Activated CD8-positive, alpha-beta T cell treated with anti-CD3 and anti-CD28 coated beads for 36 hours (primary cell): ENCODE results near the gene METTL1. TPM values are rescaled to one million over a fixed set of nuclear protein-coding genes. Genes with fewer than 3 reads are reported as not detected.
A peak's percentile ranks its signal among the peaks of the same experiment; 100 is the strongest.

Experiments used
- ATAC-seq: fragments of 200-7000 bp; cut with Tn5 transposase; one replicate; pipeline ENCODE4 v1.10.0; 2021; ENCODE audit warnings: mild to moderate bottlenecking, moderate library complexity
- CTCF ChIA-PET: fragments of 350-600 bp; sonication (Branson Sonifier 250); formaldehyde crosslinking; loops from one replicate; lab custom pipeline; 2021; ENCODE audit warnings: antibody characterized with exemption; lab: Charles Lee
- POLR2A ChIA-PET: fragments of 350-600 bp; sonication (Branson Sonifier 250); formaldehyde crosslinking; loops from one replicate; lab custom pipeline; 2021; ENCODE audit warnings: antibody characterized with exemption; lab: Charles Lee
- DNase-seq: peaks from one replicate; pipeline ENCODE4 v3.0.0-alpha.2; 2020
- H3K27ac Mint-ChIP-seq: one replicate; pipeline ENCODE4 v1.8.0; 2021; ENCODE audit warnings: mild to moderate bottlenecking, mixed read lengths
- H3K27me3 Mint-ChIP-seq: one replicate; pipeline ENCODE4 v1.8.0; 2021; ENCODE audit warnings: mixed read lengths
- H3K36me3 Mint-ChIP-seq: one replicate; pipeline ENCODE4 v1.8.0; 2021; ENCODE audit warnings: low read depth, mixed read lengths
- H3K4me1 Mint-ChIP-seq: one replicate; pipeline ENCODE4 v1.8.0; 2021; ENCODE audit warnings: low read depth, mixed read lengths
- H3K4me3 Mint-ChIP-seq: one replicate; pipeline ENCODE4 v1.8.0; 2021; ENCODE audit warnings: mild to moderate bottlenecking, moderate library complexity, mixed read lengths
- H3K9me3 Mint-ChIP-seq: one replicate; pipeline ENCODE4 v1.8.0; 2021; ENCODE audit warnings: mixed read lengths
- CTCF ChIP-seq: fragments of 200-600 bp; IDR thresholded peaks from one replicate; pipeline ENCODE4 v1.8.0; 2022; ENCODE audit warnings: antibody characterized with exemption, mild to moderate bottlenecking
- intact Hi-C: fragments of 100-400 bp; cut with micrococcal nuclease; formaldehyde crosslinking; loops from one replicate; pipeline ENCODE4 v1.10.0; 2022
- total RNA-seq, 2 experiments: library from RNA; stranded (reverse); gene quantifications; one replicate each; pipeline ENCODE4 v1.2.3, GENCODE V29; 2021

Gene METTL1
- total RNA-seq, 2 experiments from 2014 or later, result 29.6 to 34.1 TPM

GRCh38 chr12:57797933-57798332 is 26.0 kb upstream of the METTL1 start:
- no peaks in the 10 kb centered on the region for H3K27me3 Mint-ChIP-seq
- ChIA-PET CTCF (interaction anchor here (1.1 to 9.5 kb wide), 3 partner anchors 9 to 106 kb away, joined by 3 to 124 read pairs (median 7); partner anchors contain the start of gene TSFM), POLR2A (interaction anchor here (1.1 to 1.6 kb wide), 3 partner anchors 12 to 30 kb away, joined by 3 to 6 read pairs (median 4); partner anchors contain the start of genes CYP27B1 and TSFM)
- ATAC-seq (no peak), DNase-seq (no peak)
- no peak for TF ChIP-seq CTCF
- H3K9me3 Mint-ChIP-seq, result no peaks in the 10 kb centered on the region
- intact Hi-C loops, result no loop called here
- H3K27ac Mint-ChIP-seq, result peak overlapping the region; percentile 37
- H3K36me3 Mint-ChIP-seq, result peaks cover 29% of the 10 kb centered on the region
- H3K4me1 Mint-ChIP-seq, result peaks cover 13% of the 10 kb centered on the region
- no peak overlapping the region for H3K4me3 Mint-ChIP-seq

DNA sequence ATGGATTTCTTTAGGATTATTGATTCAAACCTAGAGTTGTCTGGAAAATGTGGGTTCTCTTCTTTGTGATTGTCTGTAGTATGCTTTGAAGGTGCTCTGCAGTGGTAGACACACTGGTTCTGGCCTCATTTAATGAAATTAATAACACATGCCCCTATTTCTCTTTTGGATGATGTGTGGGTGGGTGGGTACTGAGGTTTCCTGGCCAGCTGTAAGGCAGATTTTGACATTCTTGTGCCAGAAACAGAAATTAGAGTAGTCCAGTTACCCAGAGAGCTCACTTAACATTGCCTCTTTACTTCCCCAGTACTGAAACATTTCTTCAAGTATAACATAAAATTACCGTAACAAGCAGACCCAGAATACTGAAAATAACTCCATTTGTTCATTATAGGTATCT is 25.1 kb upstream of the METTL1 start:
- no peak for TF ChIP-seq CTCF
- Mint-ChIP-seq H3K4me1 (peaks cover 14% of the 10 kb centered on the region), H3K27ac (peak overlapping the region; percentile 36), H3K9me3 (no peaks in the 10 kb centered on the region), H3K27me3 (no peaks in the 10 kb centered on the region), H3K36me3 (peaks cover 36% of the 10 kb centered on the region), H3K4me3 (no peak overlapping the region)
- ChIA-PET CTCF (interaction anchor here (9.5 kb wide), 1 partner anchor 107 kb away, joined by 124 read pairs; no protein-coding TSS in a partner anchor), POLR2A (interaction anchor here (1.1 to 1.6 kb wide), 2 partner anchors 12 to 54 kb away, joined by 3 to 4 read pairs; no protein-coding TSS in a partner anchor)
- intact Hi-C loops, result no loop called here
- ATAC-seq (no peak), DNase-seq (no peak)

- Mint-ChIP-seq H3K27ac (no peak overlapping the region), H3K36me3 (peaks cover 41% of the 10 kb centered on the region), H3K27me3 (no peaks in the 10 kb centered on the region), H3K4me1 (peaks cover 15% of the 10 kb centered on the region), H3K9me3 (no peaks in the 10 kb centered on the region), H3K4me3 (no peak overlapping the region)
- ATAC-seq, result no peak
- intact Hi-C loops, result no loop called here
- no peak for TF ChIP-seq CTCF
- DNase-seq, result no peak
- ChIA-PET POLR2A (no interaction called here), CTCF (no interaction called here)
Observed at GRCh38 chr12:57795354-57795753, 23.4 kb upstream of the METTL1 start.

DNA sequence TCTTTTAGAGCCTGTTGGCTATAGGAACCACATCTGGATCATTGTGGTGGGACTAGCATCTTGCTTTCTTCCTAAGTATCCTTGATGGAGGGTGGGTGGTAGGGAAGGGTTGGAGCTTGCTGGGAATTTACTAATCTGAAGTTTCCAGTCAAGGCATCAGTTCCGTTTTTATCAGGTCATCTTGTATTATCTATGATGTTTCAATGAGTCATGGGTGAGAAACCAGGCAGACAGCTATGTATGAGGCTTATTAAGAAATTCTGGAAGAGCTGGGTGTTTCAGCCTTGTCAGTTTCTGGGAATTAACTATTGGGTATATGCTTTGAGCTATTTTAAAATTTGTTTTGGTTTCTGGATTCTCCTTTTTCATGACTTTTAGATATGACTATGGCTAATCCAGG is 22.0 kb upstream of the METTL1 start:
- ChIA-PET POLR2A (interaction anchor here (1.8 kb wide), 1 partner anchor 11 kb away, joined by 7 read pairs; the partner anchor contains the start of gene TSFM), CTCF (interaction anchor here (0.8 to 3.1 kb wide), 9 partner anchors 9 to 111 kb away, joined by 3 to 26 read pairs (median 4); partner anchors contain the start of gene TSFM)
- H3K27me3 Mint-ChIP-seq, result no peaks in the 10 kb centered on the region
- no peak for DNase-seq
- peaks cover 15% of the 10 kb centered on the region for H3K4me1 Mint-ChIP-seq
- no peak overlapping the region for H3K4me3 Mint-ChIP-seq
- no peak for ATAC-seq
- peaks cover 42% of the 10 kb centered on the region for H3K36me3 Mint-ChIP-seq
- intact Hi-C loops, result no loop called here
- no peak overlapping the region for H3K27ac Mint-ChIP-seq
- no peak for TF ChIP-seq CTCF
- H3K9me3 Mint-ChIP-seq, result no peaks in the 10 kb centered on the region

- TF ChIP-seq CTCF, result no peak
- Mint-ChIP-seq H3K4me3 (peak overlapping the region; percentile 74), H3K9me3 (no peaks in the 10 kb centered on the region), H3K27ac (peak overlapping the region; percentile 68), H3K27me3 (no peaks in the 10 kb centered on the region), H3K36me3 (peaks cover 29% of the 10 kb centered on the region), H3K4me1 (peaks cover 28% of the 10 kb centered on the region)
- intact Hi-C loops, result loop anchor here (5.0 kb wide), 1 partner anchor 123 kb away; no protein-coding TSS in a partner anchor
- DNase-seq (no peak), ATAC-seq (no peak)
- ChIA-PET POLR2A (interaction anchor here (1.3 to 1.6 kb wide), 7 partner anchors 10 to 42 kb away, joined by 3 to 7 read pairs (median 4); partner anchors contain the start of genes CDK4, EEF1AKMT3 and METTL1), CTCF (interaction anchor here (1.2 to 13.4 kb wide), 11 partner anchors 9 to 121 kb away, joined by 3 to 122 read pairs (median 7); partner anchors contain the start of genes CYP27B1, EEF1AKMT3 and METTL1)
Observed at GRCh38 chr12:57783861-57784260, 12.0 kb upstream of the METTL1 start.
